Amniotic stem cell (primary cell): ENCODE data around the gene CSF1R.
"Not testable (repeated sequence)": the region's sequence is repeated elsewhere in the genome, so short reads cannot be mapped to it uniquely, and the experiment has no call there.

Experiments used
- DNase-seq: peaks from one replicate; lab custom pipeline; 2025; lab: John Stamatoyannopoulos, UW

The CSF1R gene

DNA sequence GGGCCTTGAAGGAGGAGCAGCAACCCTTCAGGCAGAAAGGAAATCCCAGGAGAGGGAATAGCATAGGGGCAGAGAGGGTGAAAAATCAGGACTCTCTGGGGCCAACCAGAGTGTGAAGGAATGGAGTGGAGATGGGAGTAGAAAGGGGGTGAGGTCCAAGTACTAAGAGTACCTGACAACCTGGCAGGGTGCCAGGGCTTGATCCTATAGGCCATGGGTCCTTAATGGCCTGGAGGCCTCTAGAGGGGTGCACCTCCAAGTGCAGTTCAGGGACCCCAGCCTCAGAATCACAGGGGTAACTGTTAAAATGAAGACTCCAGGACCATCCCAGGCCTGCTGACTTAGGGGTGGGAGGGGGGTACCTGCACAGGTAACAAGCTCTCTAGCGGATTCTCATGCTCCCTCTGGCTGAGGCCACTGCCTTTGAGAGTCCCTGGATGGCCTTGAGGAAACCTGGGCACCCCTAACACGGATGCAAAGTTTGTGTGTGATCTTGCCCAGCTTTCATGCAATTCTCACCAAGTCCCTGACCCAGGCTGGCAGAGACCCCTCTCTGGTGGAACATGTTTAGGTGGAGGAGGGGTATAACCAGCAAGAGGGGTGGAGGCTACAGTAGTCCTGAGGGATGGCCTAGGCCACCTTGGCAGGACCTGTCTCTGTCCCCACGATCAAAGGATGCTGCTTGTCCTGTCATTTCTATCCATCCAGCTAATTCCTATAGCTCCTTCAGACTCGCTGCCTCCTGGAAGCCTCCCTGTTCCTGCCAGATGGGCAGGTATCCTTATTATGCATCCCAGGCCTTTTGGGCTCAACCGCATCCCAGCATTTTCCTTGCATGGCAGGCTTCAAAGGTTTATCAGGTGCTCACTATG is 17.6 kb upstream of the CSF1R start:
- no peak for DNase-seq

GRCh38 chr5:150101023-150101422 is 14.7 kb upstream of the CSF1R start:
- DNase-seq, result no peak

GRCh38 chr5:150097152-150097551 is 10.8 kb upstream of the CSF1R start:
- DNase-seq, result no peak

- DNase-seq, result no peak
These were observed 5.9 kb upstream of the CSF1R start for GRCh38 chr5:150092159-150092787.

DNA sequence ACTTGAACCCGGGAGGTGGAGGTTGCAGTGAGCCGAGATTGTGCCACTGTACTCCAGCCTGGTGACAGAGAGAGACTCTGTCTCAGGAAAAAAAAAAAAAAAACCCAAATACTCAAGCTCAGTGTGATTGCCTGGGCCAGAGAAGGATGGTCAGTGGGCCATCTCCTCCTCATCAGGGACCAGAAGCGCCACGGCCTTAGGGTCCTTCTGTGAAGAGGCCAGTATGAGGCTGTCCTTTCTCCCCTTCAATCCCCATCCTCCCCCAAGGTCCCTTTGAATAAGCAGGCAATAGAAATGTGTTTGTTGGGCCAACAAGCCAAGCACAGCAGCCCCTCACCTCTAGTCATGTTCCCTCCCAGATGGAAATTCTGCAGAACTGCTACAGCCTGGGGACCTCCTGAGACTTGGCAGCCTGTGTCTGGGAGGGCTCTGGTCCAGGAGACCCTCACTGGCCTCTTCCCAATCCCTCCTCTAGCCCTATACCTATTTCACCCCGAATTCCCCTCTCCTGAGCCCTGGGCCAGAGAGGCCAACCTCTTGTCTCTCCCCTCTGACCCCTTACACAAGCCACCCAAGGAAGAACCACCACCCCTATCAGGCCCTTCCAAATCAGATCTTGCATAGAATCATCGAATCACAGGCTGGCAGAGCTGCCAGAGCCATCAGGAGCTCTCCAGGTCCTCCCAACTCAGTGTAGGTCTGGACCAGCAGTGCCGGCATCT is 1.0 kb downstream of the CSF1R start:
- no peak for DNase-seq

DNA sequence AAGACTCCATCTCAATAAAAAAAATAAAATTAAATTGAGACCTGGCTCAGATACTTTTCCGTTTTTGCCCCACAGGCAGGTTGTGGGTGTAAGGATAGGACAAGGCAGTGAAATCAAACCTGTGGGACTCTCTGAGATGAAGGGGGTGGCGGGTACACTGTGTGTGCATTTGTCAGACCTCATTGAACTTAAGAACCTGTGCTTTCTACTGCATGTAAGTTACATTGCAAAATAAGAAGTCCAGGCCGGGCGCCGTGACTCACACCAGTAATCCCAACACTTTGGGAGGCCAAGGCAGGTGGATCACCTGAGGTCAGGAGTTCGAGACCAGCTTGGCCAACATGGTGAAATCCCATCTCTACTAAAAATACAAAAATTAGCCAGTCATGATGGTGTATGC is 1.6 kb downstream of the CSF1R start:
- DNase-seq, result not testable (repeated sequence)

- DNase-seq, result no peak
These were observed 3.5 kb downstream of the CSF1R start for GRCh38 chr5:150082889-150083288.

- DNase-seq, result no peak
These were observed 4.0 kb downstream of the CSF1R start for GRCh38 chr5:150082374-150082773.

GRCh38 chr5:150081541-150082283 is 4.6 kb downstream of the CSF1R start:
- DNase-seq, result no peak

DNA sequence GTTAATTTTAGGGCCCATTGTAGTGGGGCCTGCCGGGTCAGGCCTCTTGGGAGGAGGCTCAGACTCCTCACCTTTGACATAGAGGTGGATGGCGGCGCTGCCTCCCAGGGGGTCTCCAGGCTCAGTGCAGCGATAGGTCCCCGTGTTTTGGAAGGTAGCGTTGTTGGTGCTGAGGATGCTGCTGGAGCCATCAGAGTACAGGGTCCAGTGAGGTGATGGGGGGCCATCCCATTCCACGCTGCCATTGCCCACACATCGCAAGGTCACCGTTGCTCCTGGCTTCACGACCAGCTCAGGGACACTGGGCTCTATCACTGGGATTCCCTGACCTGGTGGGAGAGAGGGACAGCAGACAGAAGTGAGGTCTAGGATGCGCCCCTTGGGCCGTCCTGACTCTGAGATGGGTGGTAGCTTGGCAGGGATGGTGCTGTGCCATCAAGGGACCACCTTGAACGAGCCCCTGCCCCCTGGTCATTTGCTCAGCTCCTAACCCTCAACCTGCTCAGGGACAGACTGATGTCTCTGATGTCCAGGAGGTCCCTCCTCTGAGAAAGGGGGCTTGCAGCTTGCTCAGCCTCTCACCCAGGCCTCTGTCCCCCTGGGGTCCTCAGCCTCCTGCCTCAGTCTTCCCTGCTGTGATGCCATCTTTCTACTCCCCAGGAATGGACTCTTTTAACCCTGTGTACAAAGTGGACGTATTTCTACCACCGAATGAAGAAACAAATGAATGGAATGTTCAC is 5.5 kb downstream of the CSF1R start:
- no peak for DNase-seq

GRCh38 chr5:150079909-150080461 is 6.4 kb downstream of the CSF1R start:
- DNase-seq, result no peak

DNA sequence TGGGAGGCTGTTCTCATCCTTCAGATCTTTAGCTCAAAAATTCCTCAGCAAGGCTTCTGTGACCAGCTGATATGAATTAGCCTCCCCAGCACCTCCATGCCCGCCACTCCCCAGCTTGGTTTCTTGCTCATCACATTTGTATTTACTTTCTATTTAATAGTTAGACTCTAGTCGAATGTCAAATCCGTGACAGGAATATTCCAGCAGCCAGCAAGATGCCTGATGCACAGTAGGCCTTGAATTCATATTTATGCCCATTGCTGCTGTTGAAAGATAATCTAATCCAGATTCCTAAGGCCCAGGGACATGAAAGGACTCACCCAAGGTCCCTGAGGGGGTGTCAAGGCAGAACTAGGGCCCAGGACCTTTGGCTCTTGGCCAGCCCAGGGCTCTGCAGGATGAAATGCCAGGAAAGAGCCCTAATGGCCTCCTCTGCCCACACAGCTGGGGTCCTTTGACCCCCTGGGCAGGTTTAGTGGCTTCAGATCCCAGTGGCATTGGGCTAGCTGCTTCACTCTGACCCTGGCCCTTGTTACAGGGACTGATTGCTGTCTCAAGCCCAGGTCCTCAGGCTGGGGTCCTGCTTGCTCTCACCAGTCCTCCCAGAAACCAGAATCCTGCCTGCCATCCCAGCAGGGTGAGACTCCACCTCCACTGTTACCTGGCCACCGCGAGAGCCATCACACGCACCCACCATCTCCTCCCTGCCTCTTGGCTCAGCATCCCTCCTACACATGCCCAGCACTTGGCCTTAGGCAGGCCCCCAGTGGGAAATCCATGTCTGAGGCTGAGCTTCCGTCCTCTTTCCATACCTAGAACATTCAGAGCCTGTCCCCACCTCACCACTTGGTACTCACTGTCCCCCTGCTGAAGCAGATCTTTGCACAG is 7.3 kb downstream of the CSF1R start:
- no peak for DNase-seq

- DNase-seq, result no peak
These were observed 8.2 kb downstream of the CSF1R start for GRCh38 chr5:150077996-150078801.

- no peak for DNase-seq
These were observed 9.3 kb downstream of the CSF1R start for GRCh38 chr5:150077060-150077459.

- no peak for DNase-seq
These were observed 10.5 kb downstream of the CSF1R start for GRCh38 chr5:150075806-150076205.

- DNase-seq, result no peak
These were observed 11.1 kb downstream of the CSF1R start for GRCh38 chr5:150075233-150075632.

DNA sequence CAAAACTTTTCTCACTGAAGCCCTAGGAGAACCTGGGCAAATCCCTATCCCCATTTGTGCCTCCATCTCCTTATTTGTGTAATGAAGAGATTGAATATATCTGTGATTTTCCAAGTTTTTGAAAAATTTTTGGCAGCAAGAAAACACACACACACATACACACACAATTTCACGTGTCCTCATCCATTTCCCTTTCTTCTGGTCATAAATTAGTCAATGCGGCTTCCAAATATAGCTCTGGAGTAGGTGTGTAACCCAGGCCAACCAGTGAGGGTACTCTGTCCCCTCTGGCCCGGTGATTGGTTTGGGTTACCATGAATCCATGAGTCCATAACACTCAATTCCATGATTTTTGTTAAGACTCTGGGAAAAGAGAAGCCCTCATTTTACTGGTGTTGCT is 12.7 kb downstream of the CSF1R start:
- DNase-seq, result no peak

- DNase-seq, result no peak
These were observed 13.2 kb downstream of the CSF1R start for GRCh38 chr5:150073086-150073625.

DNA sequence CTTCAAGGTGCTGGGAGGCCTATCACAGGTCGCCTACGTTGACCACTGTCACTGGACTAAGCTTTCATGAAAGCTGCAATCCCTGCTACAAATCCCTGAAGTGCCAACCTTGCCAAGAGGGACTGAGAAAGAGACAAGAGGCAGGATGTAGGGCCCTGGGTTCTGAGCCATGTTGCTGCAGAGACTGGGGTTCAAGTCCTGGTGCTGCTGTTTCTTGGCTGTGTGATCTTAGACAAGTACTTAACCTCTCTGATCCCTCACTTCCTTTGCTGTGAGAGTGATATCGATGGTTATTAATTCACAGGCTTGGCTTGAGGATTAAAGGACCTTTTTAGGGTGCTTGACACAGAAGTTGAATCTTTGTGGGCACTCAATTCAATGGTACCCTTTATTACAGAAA is 15.5 kb downstream of the CSF1R start:
- DNase-seq, result no peak
